Mucosa of rectum (tissue), 2 donors: ENCODE measurements around the gene KCNH2.
A peak's percentile ranks its signal among the peaks of the same experiment; 100 is the strongest.

ENCODE experiments used
- H3K27ac ChIP-seq, 2 donors: one replicate each; pipeline ENCODE4 v1.7.0; 2013; ENCODE audit warnings: inconsistent platforms in 2 of 2, low read depth in 2 of 2, low read length in 2 of 2
- H3K27me3 ChIP-seq, 2 donors: one replicate each; pipeline ENCODE4 v1.7.0; 2013; ENCODE audit warnings: low read length in 2 of 2; ENCODE audit not compliant: control insufficient read depth in 2 of 2, insufficient read depth in 2 of 2
- H3K36me3 ChIP-seq, 2 donors: one replicate each; pipeline ENCODE4 v1.7.0; 2013; ENCODE audit warnings: low read length in 2 of 2; ENCODE audit not compliant: control insufficient read depth in 2 of 2, insufficient read depth in 2 of 2
- H3K4me1 ChIP-seq, 2 donors: one replicate each; pipeline ENCODE4 v1.7.0; 2013; ENCODE audit warnings: low read length in 2 of 2, mild to moderate bottlenecking in 1 of 2; ENCODE audit not compliant: control insufficient read depth in 2 of 2, insufficient read depth in 2 of 2
- H3K4me3 ChIP-seq, 2 donors: one replicate each; pipeline ENCODE4 v1.7.0; 2013; ENCODE audit warnings: low read length in 2 of 2
- H3K9ac ChIP-seq, 2 donors: one replicate each; pipeline ENCODE4 v1.7.0; 2013; ENCODE audit warnings: low read length in 2 of 2, low read depth in 1 of 2, mild to moderate bottlenecking in 1 of 2
- H3K9me3 ChIP-seq, 2 donors: one replicate each; pipeline ENCODE4 v1.7.0; 2013; ENCODE audit warnings: low read length in 2 of 2; ENCODE audit not compliant: control insufficient read depth in 2 of 2
- donor health status: healthy.
- donor health status: Normal muscosa, but diverticular disease.

The KCNH2 gene

GRCh38 chr7:150986556-150986955 is 8.4 kb upstream of the KCNH2 start:
- Histone ChIP-seq H3K36me3 (no peaks in the 10 kb centered on the region), H3K9ac (no peak overlapping the region), H3K4me1 (peaks cover 2 to 8% of the 10 kb centered on the region in 2 donors), H3K27ac (no peak overlapping the region), H3K27me3 (peaks cover 0 to 15% of the 10 kb centered on the region in 2 donors), H3K4me3 (no peak overlapping the region), H3K9me3 (no peaks in the 10 kb centered on the region)

- Histone ChIP-seq H3K4me3 (no peak overlapping the region), H3K4me1 (peaks cover 2 to 8% of the 10 kb centered on the region in 2 donors), H3K9ac (no peak overlapping the region), H3K36me3 (no peaks in the 10 kb centered on the region), H3K27ac (no peak overlapping the region), H3K27me3 (peaks cover 0 to 15% of the 10 kb centered on the region in 2 donors), H3K9me3 (no peaks in the 10 kb centered on the region)
Observed at GRCh38 chr7:150986099-150986512, 8.0 kb upstream of the KCNH2 start.

GRCh38 chr7:150983893-150984368 is 5.8 kb upstream of the KCNH2 start:
- no peak overlapping the region for H3K9ac ChIP-seq
- no peaks in the 10 kb centered on the region for H3K9me3 ChIP-seq
- H3K27me3 ChIP-seq, result peaks cover 11 to 24% of the 10 kb centered on the region in 2 donors
- H3K36me3 ChIP-seq, result no peaks in the 10 kb centered on the region
- H3K27ac ChIP-seq, result no peak overlapping the region
- no peak overlapping the region for H3K4me3 ChIP-seq
- peaks cover 2 to 8% of the 10 kb centered on the region in 2 donors for H3K4me1 ChIP-seq

- Histone ChIP-seq H3K4me1 (peaks cover 2 to 3% of the 10 kb centered on the region in 2 donors), H3K4me3 (no peak overlapping the region), H3K27me3 (peaks cover 16 to 25% of the 10 kb centered on the region in 2 donors), H3K9ac (no peak overlapping the region), H3K9me3 (no peaks in the 10 kb centered on the region), H3K36me3 (no peaks in the 10 kb centered on the region), H3K27ac (no peak overlapping the region)
Observed at GRCh38 chr7:150982351-150982750, 4.2 kb upstream of the KCNH2 start.

- Histone ChIP-seq H3K9me3 (no peaks in the 10 kb centered on the region), H3K4me1 (peaks cover 2 to 9% of the 10 kb centered on the region in 2 donors), H3K4me3 (no peak overlapping the region), H3K27me3 (peaks cover 23 to 30% of the 10 kb centered on the region in 2 donors), H3K9ac (no peak overlapping the region), H3K36me3 (no peaks in the 10 kb centered on the region), H3K27ac (no peak overlapping the region)
Observed at GRCh38 chr7:150981644-150982043, 3.5 kb upstream of the KCNH2 start.

- Histone ChIP-seq H3K9ac (no peak overlapping the region), H3K36me3 (no peaks in the 10 kb centered on the region), H3K27ac (no peak overlapping the region), H3K4me1 (peaks cover 7 to 11% of the 10 kb centered on the region in 2 donors), H3K27me3 (peaks cover 23 to 24% of the 10 kb centered on the region in 2 donors), H3K4me3 (no peak overlapping the region), H3K9me3 (no peaks in the 10 kb centered on the region)
Observed at GRCh38 chr7:150980663-150981062, 2.5 kb upstream of the KCNH2 start.

- Histone ChIP-seq H3K27ac (peak overlapping the region in 1 of 2 donors; percentile 13), H3K4me3 (no peak overlapping the region), H3K27me3 (peaks cover 23 to 24% of the 10 kb centered on the region in 2 donors)
Observed at GRCh38 chr7:150979713-150980390, 1.7 kb upstream of the KCNH2 start.

GRCh38 chr7:150977382-150978125 is 567 bp downstream of the KCNH2 start:
- H3K36me3 ChIP-seq, result no peaks in the 10 kb centered on the region
- H3K4me1 ChIP-seq, result peaks cover 28 to 32% of the 10 kb centered on the region in 2 donors
- H3K27ac ChIP-seq, result peak overlapping the region in 1 of 2 donors; percentile 38
- H3K27me3 ChIP-seq, result peaks cover 21 to 23% of the 10 kb centered on the region in 2 donors
- no peaks in the 10 kb centered on the region for H3K9me3 ChIP-seq
- H3K9ac ChIP-seq, result no peak overlapping the region
- peak overlapping the region in 1 of 2 donors; percentile 31 for H3K4me3 ChIP-seq

More at GRCh38 chr7:150979713-150980390, 1.7 kb upstream of the KCNH2 start:
- Histone ChIP-seq H3K9ac (no peak overlapping the region), H3K4me1 (peaks cover 15 to 19% of the 10 kb centered on the region in 2 donors), H3K9me3 (no peaks in the 10 kb centered on the region), H3K36me3 (no peaks in the 10 kb centered on the region)

GRCh38 chr7:150976529-150977381 is 1.4 kb downstream of the KCNH2 start:
- no peaks in the 10 kb centered on the region for H3K36me3 ChIP-seq
- H3K27me3 ChIP-seq, result peaks cover 16 to 23% of the 10 kb centered on the region in 2 donors
- no peaks in the 10 kb centered on the region for H3K9me3 ChIP-seq
- H3K4me1 ChIP-seq, result peaks cover 29 to 32% of the 10 kb centered on the region in 2 donors
- H3K9ac ChIP-seq, result no peak overlapping the region
- H3K27ac ChIP-seq, result peak overlapping the region in 1 of 2 donors; percentile 38
- peak overlapping the region in 1 of 2 donors; percentile 31 for H3K4me3 ChIP-seq
